ENCODE measurements around the gene ZNF549.
A peak's percentile ranks its signal among the peaks of the same experiment; 100 is the strongest.

Gene ZNF549

GRCh38 chr19:57566396-57567265, 39.5 kb downstream of the ZNF549 start (continued):
- no peak for TF ChIP-seq ZBTB10 (tag by site-specific recombination; IDR thresholded peaks at IDR 0.05)
- TF ChIP-seq ZNF747 (tag by site-specific recombination; IDR thresholded peaks at IDR 0.05), result no peak
- TF ChIP-seq ZNF626 (tag by site-specific recombination; IDR thresholded peaks at IDR 0.05), result peak; percentile 99
- no peak for TF ChIP-seq KLF7 (tag by site-specific recombination; IDR thresholded peaks at IDR 0.05; ENCODE audit: borderline replicate concordance)
- TF ChIP-seq ZNF473 (tag by site-specific recombination; IDR thresholded peaks at IDR 0.05), result no peak
- peak; percentile 96 for TF ChIP-seq ZNF248 (tag by site-specific recombination; IDR thresholded peaks at IDR 0.05)
- no peak for TF ChIP-seq PBX3 (CRISPR knock-in tag; IDR thresholded peaks at IDR 0.05)
- TF ChIP-seq ZNF394 (tag by site-specific recombination; IDR thresholded peaks at IDR 0.05; ENCODE audit: borderline replicate concordance), result no peak
- TF ChIP-seq SCRT1 (tag by site-specific recombination; IDR thresholded peaks at IDR 0.05; ENCODE audit: borderline replicate concordance), result no peak
- TF ChIP-seq GLIS2 (tag by site-specific recombination; IDR thresholded peaks at IDR 0.05), result no peak
- TF ChIP-seq ZFP37 (tag by site-specific recombination; IDR thresholded peaks at IDR 0.05), result peak; percentile 27; the same call in 1 of the 2 replicates
- TF ChIP-seq EGR2 (tag by site-specific recombination; IDR thresholded peaks at IDR 0.05; ENCODE audit: low read depth), result no peak
- no peak for TF ChIP-seq FEZF1 (tag by site-specific recombination; IDR thresholded peaks at IDR 0.05)
- 0 out of 2 replicates have a peak, but pooled peaks have one; percentile 34 for TF ChIP-seq SP7 (tag by site-specific recombination; IDR thresholded peaks at IDR 0.05)
- TF ChIP-seq ZNF510 (tag by site-specific recombination; IDR thresholded peaks at IDR 0.05; ENCODE audit: insufficient replicate concordance), result peak; percentile 70
- TF ChIP-seq ZNF488 (tag by site-specific recombination; IDR thresholded peaks at IDR 0.05), result no peak
- 0 out of 2 replicates have a peak, but pooled peaks have one; percentile 16 for TF ChIP-seq KLF8 (tag by site-specific recombination; IDR thresholded peaks at IDR 0.05)
- TF ChIP-seq ZNF555 (tag by site-specific recombination; conservative IDR thresholded peaks at IDR 0.05), result peak; percentile 12; the same call in 1 of the 2 replicates
- no peak for TF ChIP-seq ZNF391 (tag by site-specific recombination; IDR thresholded peaks at IDR 0.05; ENCODE audit: borderline replicate concordance, low read depth)
- no peak for TF ChIP-seq HOXA7 (CRISPR knock-in tag; IDR thresholded peaks at IDR 0.05; ENCODE audit: borderline replicate concordance)
- TF ChIP-seq ZNF324 (tag by site-specific recombination; IDR thresholded peaks at IDR 0.05), result peak; percentile 70
- TF ChIP-seq ZNF16 (tag by site-specific recombination; IDR thresholded peaks at IDR 0.05; ENCODE audit: low read depth), result no peak
- TF ChIP-seq HIC1 (tag by site-specific recombination; IDR thresholded peaks at IDR 0.05), result no peak
- TF ChIP-seq OSR2 (tag by site-specific recombination; IDR thresholded peaks at IDR 0.05), result no peak
- TF ChIP-seq ZNF830 (tag by site-specific recombination; IDR thresholded peaks at IDR 0.05; ENCODE audit: low read depth), result no peak
- TF ChIP-seq ZFP41 (tag by site-specific recombination; IDR thresholded peaks at IDR 0.05; ENCODE audit: borderline replicate concordance), result no peak
- TF ChIP-seq ZSCAN30 (tag by site-specific recombination; IDR thresholded peaks at IDR 0.05), result peak; percentile 51; the same call in 1 of the 2 replicates
- no peak for TF ChIP-seq HOXC10 (CRISPR knock-in tag; IDR thresholded peaks at IDR 0.05)
- TF ChIP-seq ZNF157 (tag by site-specific recombination; IDR thresholded peaks at IDR 0.05), result no peak
- TF ChIP-seq SP3 (tag by site-specific recombination; IDR thresholded peaks at IDR 0.05), result peak; percentile 16; the same call in 1 of the 2 replicates
- TF ChIP-seq ZNF26 (tag by site-specific recombination; IDR thresholded peaks at IDR 0.05), result peak; percentile 31; the same call in 1 of the 2 replicates
- TF ChIP-seq GLI4 (tag by site-specific recombination; IDR thresholded peaks at IDR 0.05), result no peak
